ENCODE measurements around the gene AMDHD1. TPM values are rescaled to one million over a fixed set of nuclear protein-coding genes. Genes with fewer than 3 reads are reported as not detected.
"Not testable (repeated sequence)": the region's sequence is repeated elsewhere in the genome, so short reads cannot be mapped to it uniquely, and the experiment has no call there.

The AMDHD1 gene
- total RNA-seq, 1 donor from 2014 or later = 1.8 TPM

- intact Hi-C loops (cut with micrococcal nuclease) = no loop called here
Measured at GRCh38 chr12:95962222-95962621, 19.1 kb downstream of the AMDHD1 start.

DNA sequence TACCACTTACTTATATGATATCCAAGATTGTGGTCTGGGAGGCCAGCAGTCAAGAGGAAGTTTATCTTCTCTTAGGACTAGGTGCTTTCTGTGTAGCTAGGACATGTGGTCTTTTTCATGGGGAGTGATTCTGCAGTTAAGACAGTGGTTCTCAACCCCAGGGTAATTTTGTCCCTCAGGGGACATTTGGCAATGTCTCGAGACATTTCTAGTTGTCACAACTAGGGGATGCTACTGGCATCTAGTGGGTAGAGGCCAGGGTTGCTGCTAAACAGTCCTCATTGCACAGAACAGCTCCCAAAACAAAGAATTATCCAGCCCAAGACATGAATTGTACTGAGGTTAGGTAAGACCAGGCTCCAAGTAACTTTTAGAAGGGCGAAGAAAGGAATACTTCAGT, 20.0 kb downstream of the AMDHD1 start:
- intact Hi-C loops (cut with micrococcal nuclease) = no loop called here

DNA sequence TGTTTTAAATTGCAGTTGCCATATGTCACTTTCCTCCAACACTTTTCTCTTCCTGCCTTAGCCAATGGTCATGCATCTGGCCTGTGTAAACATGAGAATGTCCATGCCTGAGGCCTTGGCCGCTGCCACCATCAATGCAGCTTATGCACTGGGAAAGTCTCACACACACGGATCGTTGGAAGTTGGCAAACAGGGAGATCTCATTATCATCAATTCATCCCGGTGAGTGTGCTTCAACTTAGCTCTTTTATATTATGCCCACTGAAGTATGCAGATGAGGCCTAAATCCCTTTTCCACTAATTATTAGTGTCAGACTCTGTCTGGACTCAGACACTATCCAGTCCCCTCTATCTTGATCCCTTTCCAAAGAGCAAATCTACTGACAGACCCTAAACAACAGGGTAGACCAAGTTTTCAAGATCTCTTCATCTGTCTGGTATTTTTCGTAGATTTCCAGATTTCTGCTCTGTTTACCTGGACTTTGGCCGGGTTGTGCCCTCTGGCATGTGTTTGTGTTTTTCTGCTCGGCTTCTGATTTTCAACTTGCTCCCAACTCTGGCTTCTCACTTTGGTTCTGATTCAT, 23.2 kb downstream of the AMDHD1 start:
- intact Hi-C loops (cut with micrococcal nuclease) = no loop called here

GRCh38 chr12:95967301-95967700, 24.2 kb downstream of the AMDHD1 start:
- intact Hi-C loops (cut with micrococcal nuclease) = no loop called here

- intact Hi-C loops (cut with micrococcal nuclease) = not testable (repeated sequence)
Measured at GRCh38 chr12:95969116-95969515, 26.0 kb downstream of the AMDHD1 start.

GRCh38 chr12:95970905-95971304, 27.8 kb downstream of the AMDHD1 start:
- intact Hi-C loops (cut with micrococcal nuclease) = no loop called here

- intact Hi-C loops (cut with micrococcal nuclease) = no loop called here
Measured at GRCh38 chr12:95972832-95973456, 29.8 kb downstream of the AMDHD1 start.

- intact Hi-C loops (cut with micrococcal nuclease) = no loop called here
Measured at GRCh38 chr12:95974358-95974757, 31.2 kb downstream of the AMDHD1 start.

GRCh38 chr12:95975491-95975890, 32.4 kb downstream of the AMDHD1 start:
- intact Hi-C loops (cut with micrococcal nuclease) = no loop called here

DNA sequence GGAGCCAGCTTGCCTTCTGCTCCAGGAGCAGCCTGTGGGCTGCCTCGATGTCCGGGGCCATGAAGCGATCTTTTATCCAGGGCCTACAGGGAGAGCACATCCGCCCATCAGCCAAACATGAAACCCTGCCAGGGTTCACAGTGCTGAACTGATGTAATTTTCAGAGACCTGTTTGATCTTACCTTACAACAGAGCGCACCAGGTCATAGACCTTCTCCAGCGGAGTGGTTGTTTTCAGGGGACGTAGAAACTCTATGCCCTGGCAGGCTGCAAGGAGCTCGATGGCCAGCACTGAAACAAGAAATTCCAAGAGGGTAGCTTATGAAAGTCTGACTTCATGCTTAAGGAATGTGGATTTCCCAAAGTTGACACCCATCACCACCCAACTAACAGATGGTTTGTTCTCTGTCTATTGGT, 33.3 kb downstream of the AMDHD1 start:
- intact Hi-C loops (cut with micrococcal nuclease) = no loop called here

DNA sequence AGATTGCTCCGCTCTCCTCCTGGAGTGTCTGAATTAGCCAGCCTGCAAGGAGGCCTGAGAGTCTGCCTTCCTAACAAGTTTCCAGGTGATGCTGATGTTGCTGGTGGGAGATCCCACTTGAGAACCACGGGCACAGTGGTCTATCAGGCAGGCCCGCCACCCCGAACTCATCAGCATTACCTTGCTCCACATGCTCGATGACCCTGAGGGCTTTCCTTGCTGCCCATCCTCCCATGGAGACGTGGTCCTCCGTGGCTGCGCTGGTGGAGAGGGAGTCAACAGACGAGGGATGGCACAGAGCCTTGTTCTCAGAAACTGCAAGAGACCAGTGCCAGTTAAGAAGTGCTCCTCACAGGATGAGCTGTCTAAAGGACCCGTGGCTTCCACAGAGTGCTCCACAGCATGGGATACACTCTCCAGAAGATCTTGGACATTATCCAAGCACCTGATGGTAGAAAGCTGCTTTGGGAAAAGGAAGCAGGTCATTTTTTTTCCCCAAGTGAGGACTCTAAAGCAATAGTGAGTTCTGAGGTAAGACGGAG, 34.7 kb downstream of the AMDHD1 start:
- intact Hi-C loops (cut with micrococcal nuclease) = no loop called here

GRCh38 chr12:95978351-95978750, 35.2 kb downstream of the AMDHD1 start:
- intact Hi-C loops (cut with micrococcal nuclease) = no loop called here

DNA sequence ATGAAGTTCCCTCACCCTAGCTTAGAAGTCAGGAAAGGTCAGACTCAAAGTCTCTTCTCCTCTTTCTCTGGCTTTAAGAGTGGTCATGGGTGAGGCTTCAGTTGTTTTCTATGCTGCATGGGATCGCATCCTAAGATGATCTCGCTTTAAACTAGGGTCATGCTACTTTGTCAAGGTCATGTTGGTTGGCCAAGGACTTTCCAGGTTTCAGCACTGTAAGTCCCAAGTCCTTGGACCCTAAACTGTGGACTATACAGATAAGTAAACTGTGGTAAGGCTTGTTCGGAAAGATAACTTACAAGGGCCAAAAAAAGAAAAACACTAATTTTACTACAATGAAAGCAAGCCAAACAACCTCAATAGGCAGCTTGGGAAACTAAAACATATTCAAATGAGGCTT, 35.6 kb downstream of the AMDHD1 start:
- intact Hi-C loops (cut with micrococcal nuclease) = no loop called here

- intact Hi-C loops (cut with micrococcal nuclease) = no loop called here
Measured at GRCh38 chr12:95980437-95980836, 37.3 kb downstream of the AMDHD1 start.

DNA sequence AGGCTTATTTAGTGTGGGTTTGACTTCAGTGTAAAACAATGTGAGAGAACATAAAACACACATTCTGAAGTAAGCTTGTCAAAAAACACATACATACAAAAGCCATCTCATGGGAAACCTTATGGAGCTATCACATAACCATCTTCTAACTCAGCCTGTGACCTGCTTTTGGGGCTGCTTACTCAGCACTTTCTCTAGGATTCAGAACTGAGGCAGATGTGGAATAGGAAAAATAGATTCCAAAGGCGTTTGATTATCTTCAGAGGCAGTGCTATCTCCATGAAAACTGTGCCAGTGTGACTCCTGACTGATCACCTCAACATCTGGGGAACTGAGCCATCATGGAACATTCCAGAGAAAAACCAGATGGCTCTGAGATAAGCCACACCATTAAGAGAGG, 39.5 kb downstream of the AMDHD1 start:
- intact Hi-C loops (cut with micrococcal nuclease) = no loop called here

- intact Hi-C loops (cut with micrococcal nuclease) = no loop called here
Measured at GRCh38 chr12:95984682-95985081, 41.6 kb downstream of the AMDHD1 start.

DNA sequence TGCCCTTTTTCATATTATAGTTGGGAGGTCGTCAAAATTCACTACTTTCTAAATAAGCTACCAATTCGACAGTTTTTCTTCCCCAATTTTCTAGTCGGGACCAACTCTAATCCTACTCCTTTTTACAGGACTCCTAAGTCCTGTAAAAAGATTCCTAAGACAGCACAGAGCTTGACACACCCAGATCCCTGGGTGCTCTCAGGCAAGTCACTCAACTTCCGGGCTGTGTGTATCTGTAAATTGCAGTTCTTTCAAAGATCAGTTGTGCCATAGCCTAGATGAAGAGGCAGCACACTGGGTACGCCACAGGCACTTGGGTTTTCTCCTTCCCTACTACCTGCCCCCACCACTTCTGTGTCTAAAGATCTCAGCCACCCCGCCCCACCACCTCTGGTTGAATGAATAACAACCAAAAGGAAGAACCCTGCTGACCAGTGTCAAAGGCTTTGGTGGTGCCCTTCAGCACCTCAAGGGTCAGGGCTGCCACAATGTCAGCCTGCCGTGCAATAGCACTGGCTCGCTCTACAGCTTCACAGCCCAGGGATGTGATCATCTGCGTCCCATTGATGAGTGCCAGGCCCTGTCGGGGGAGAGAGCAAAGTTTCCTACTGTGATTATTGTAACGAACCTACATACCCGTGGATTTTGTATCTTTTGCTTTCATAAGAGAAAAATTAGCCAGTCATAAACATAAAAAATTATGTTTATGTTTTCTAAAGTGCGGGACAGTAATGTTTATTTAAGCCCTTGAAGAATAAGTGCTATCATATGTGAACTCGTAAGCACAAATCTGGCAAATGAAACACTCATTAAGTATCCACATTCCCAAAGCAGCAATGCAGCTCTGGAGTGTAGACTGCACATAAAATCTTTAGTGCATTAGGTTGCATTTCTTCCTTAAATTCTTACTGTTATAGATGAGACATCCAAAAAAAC, 43.8 kb downstream of the AMDHD1 start:
- intact Hi-C loops (cut with micrococcal nuclease) = no loop called here

DNA sequence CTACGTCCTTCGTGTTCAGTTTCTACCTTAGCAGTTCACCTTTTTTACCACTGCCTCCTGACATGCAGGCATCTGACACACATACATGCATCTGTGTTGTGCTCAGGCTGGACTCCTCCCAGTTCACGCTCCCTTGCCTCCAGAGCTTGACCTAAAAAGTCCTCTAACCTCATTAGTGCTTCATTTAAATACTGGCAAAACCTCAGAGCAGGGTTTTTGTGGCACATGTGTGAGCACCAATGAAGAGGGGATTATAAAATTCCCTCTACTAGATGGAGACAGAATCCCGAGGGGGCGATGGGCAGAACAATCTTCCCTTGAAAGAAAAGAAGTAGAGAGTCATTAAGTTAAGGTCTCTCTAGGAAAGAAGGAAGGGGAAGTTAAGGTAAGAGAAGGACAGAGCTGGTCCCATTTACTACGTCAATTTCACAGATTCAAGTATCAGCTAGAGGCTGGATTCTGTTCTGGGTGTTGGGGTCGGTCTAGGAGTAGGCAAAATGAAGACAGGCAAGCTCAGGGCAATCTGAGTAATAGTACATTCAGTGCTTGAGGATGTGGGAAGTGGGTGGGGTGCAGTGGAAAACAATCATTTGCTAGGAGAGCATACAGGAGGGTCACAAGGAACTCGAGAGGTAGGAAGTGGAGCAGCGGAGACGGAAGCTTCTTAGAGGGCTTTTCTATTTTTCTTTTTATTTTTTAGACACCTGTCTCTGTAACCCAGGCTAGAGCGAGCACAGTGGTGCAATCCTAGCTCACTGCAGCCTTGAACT, 45.6 kb downstream of the AMDHD1 start:
- intact Hi-C loops (cut with micrococcal nuclease) = no loop called here

- intact Hi-C loops (cut with micrococcal nuclease) = no loop called here
Measured at GRCh38 chr12:95989504-95990123, 46.5 kb downstream of the AMDHD1 start.

DNA sequence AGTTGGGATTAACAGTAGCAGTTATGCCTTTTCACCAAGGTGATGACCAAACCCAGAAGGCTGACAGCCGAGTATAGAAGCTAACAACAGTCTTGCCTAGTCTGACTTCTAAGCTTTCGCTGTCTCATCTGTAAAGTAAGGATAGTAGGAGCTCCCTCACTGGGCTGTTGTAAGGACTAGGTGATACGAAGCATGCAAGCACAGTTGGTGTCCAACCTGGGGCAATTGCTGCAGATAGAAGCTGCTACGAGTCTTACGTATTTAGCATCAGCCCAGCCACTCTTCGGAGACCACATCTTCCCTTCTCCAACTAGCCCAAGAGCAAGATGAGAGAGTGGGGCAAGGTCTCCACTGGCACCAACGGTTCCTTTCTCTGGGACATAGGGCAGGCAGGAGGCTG, 47.0 kb downstream of the AMDHD1 start:
- intact Hi-C loops (cut with micrococcal nuclease) = no loop called here

- intact Hi-C loops (cut with micrococcal nuclease) = no loop called here
Measured at GRCh38 chr12:95993907-95994306, 50.8 kb downstream of the AMDHD1 start.

Measured in T-helper 1 cell treated with Interleukin-12 subunit alpha and Interleukin-12 subunit beta and Interleukin-4 antibody, amounts not matched to agents 30 ng/mL and 1 ng/mL, for 36 hours (primary cell).